ENCODE measurements around the gene ENTREP3. TPM values are rescaled to one million over a fixed set of nuclear protein-coding genes. Genes with fewer than 3 reads are reported as not detected.
"Not testable (repeated sequence)": the region's sequence is repeated elsewhere in the genome, so short reads cannot be mapped to it uniquely, and the experiment has no call there.

Gene ENTREP3
- total RNA-seq, 1 donor from 2014 or later: 6.9 TPM

DNA sequence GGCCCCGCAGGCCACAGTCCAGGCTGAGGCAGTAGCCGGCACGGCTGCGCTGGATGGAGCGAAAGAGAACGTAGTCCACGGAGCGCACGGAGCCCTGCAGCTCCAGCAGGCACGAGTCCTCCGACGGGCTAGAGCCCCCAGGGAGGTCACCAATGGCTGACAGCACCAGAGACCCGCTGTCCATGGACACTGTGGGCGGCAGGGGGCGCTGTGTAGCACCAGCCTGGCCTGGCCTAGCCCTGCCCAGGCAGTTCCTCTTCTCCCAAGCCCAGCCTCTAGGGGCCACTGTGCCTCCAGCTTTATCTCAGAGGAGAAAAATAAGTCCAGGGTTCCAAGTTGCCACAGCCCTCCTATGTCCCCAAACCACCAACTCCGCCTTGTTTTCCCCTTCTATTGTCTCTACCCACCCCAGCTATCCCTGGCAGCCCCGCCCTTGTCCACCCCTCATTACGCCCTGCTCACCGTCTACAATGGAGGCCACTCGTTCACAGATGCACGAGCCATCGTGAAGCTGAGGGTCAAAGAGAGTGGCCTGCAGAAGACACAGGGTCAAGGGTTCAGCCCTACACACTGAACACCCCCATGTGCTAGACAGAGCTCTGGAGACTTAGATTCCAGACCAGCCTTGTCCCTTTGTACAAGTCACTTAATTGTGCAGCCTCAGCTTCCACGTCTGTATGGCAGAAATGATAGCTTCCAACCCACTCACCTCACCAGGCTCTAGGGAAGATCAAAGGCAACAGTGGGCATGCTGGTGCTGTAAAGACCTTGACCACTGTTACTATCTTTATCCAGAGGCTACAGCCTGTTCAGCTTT, 4.4 kb downstream of the ENTREP3 start:
- peak; percentile 97 for DNase-seq

GRCh38 chr1:155250246-155250632, 5.0 kb downstream of the ENTREP3 start:
- DNase-seq: no peak

- no peak for DNase-seq
These were observed 7.4 kb downstream of the ENTREP3 start for GRCh38 chr1:155247667-155248553.

DNA sequence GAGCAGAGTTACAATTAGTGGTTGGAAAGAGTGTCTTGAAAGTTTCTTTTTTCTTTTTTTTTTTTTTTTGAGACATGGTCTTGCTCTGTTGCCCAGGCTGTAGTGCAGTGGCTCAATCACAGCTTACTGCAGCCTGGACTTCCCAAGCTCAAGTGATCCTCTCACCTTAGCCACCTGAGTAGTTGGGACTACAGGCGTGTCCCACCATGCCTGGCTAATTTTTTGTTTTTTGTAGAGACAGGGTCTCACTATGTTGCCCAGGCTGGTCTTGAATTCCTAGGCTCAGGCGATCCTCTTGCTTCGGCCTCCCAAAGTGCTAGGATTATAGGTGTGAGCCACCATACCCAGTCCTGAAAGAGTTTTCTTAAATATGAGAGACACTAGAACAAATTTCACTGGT, 8.5 kb downstream of the ENTREP3 start:
- not testable (repeated sequence) for DNase-seq

GRCh38 chr1:155245163-155245524, 10.1 kb downstream of the ENTREP3 start:
- DNase-seq: no peak

- DNase-seq: peak; percentile 100
These were observed 10.7 kb downstream of the ENTREP3 start for GRCh38 chr1:155244368-155245162.

DNA sequence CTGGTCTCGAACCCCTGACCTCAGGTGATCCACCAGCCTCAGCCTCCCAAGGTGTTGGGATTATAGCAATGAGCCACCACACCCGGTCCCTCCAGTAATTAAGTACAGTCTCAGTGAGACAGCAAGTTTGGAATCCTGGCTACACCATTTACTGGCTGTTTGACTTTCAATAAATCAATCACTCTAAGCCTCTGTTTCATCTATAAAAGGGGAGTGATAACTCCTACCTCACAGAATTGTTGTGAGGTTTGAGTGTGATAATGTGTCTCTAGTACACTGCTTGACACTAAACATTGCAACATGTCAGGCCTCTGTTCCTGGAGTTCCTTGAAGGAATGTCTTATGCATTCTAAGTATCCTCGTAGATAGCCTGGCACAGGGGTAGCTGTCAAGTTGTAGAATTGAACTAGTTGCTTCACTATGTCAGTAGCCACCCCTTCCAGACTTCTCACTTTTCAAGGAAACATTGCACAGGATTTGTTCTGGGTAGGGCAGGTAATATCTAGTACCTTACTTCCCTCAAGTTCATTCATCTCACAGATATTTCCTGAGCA, 12.4 kb downstream of the ENTREP3 start:
- no peak for DNase-seq

DNA sequence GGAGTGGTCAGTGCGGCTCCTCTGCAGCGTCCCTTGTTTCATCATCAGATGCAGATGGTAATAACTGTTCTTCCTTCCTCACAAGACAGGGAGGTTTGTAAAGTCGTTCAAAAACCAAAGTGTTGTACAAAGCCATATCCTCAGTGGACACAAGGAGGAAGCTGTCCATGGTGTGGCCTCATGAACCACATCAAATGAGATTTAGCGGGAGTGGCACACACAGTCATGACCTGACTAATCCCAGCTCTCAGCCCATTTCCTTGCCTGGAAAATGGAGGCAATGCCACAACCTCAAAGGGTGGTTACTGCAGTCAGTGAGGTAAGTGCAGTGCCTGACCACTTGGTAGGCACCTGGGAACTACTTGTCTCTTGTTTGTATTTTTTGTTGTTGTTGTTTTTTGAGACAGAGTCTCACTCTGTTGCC, 13.4 kb downstream of the ENTREP3 start:
- no peak for DNase-seq

DNA sequence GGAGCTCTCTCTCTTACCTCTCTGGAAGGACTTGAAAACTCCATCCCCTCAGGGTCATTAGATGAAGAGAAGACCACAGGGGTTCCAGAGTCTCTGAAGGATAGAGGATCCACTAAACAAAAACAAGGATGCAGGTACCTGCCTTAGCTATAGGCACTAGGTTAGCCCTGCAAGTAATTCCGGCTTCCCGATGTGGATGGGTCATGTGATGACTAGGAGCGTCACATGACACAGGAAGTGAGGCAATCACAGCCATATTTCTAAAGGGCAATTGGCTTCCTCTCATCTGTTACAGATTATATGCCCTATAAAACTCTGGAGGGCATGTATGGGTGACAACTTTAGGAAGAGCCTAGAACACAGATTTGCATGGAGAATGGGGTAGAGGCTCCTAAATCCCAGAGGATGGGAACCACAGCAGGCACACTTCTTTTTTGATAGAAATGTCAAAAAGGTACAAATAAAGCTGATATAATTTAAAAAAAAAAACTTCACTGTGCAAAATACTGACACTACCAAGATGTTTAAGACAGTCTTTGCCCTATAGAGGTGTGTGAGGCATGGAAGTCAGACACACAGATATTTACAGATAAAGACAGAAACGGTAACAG, 14.1 kb downstream of the ENTREP3 start:
- peak; percentile 90 for DNase-seq

DNA sequence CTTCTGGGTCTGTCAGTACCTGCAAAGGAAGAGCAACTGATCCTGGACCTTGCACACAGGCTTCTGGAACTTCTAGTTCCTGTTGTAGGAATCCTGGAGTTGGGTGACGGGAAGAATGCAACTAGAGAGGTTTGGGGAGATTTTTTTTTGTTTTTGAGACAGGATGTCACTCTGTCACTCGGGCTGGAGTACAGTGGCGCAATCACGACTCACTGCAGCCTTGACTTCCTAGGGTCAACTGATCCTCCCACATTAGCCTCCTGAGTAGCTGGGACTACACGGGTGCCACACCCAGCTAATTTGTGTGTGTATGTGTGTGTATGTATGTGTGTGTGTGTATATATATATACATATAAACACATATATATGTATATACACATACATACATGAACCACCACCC, 18.8 kb downstream of the ENTREP3 start:
- DNase-seq: no peak

DNA sequence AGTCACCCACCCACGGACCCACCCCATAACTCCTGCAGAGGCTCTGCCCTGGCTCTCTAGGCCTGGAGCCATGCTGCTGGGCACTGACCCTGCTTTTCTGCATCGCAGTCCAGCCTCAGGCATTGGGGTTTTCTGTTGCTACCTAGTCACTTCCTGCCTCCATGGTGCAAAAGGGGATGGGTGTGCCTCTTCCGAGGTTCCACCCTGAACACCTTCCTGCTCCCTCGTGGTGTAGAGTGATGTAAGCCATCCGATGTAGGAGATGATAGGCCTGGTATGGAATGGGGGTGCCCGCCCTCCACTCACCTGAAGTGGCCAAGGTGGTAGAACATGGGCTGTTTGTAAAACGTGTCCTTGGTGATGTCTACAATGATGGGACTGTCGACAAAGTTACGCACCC, 19.9 kb downstream of the ENTREP3 start:
- not testable (repeated sequence) for DNase-seq

GRCh38 chr1:155233502-155233901, 21.8 kb downstream of the ENTREP3 start:
- not testable (repeated sequence) for DNase-seq

DNA sequence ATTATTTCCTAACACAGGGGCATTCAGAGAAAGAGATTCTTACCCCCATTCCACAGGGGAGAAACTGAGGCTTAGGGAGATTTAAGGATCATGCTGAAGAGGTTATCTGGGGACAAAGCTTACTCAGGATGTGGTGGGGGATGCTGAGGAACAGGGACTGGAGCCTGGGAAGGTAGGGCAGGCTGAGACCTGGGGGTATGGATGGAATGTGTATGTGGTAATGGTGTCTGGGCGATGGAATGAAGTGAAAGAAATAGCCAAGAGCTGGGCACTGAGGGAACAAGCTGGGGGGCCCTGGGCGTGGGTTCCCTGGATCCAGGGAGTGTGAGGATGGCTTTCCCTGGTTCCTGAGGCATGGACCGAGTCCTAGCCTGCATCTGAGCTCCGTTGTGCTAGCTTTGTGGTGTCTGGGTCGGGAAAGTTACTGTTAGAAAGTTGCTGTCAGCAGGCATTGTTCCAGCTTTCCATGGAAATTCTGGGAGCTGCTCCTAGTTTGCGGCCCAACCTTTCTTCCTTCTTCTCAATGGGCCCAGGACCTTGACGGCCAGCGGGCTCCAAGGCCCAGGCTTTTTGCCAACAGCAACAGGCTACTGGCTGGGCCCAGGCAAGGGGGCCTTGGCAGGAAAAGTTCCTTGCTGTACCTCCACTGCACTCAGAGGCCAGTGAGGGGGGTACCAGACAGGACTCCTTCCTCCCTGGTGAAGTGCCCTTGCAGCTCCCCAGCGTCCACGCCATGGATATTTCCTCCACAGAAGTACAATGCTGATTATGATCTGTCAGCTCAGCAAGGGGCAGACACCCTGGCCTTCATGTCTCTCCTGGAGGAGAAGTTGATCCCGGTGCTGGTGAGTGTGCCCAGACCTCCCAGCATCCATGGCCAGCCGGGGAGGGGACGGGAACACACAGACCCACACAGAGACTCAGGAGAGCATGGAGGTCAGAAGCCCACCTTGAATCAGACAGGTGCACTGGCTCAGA, 23.0 kb downstream of the ENTREP3 start:
- DNase-seq: peak; percentile 83

GRCh38 chr1:155231302-155231701, 24.0 kb downstream of the ENTREP3 start:
- DNase-seq: not testable (repeated sequence)

DNA sequence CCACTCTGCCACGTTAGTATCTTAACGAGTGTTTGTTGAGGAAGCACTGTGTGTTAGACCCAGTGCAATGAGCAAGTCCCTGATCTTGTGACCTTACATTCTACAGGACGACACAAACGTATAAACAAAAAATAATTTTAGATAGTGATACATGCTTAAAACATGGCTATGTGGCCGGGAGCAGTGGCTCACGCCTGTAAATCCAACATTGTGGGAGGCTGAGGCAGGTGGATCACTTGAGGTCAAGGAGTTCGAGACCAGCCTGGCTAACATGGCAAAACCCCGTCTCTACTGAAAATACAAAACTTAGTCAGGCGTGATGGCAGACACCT, 27.2 kb downstream of the ENTREP3 start:
- no peak for DNase-seq

- DNase-seq: peak; percentile 100
These were observed 27.8 kb downstream of the ENTREP3 start for GRCh38 chr1:155227261-155228095.

GRCh38 chr1:155226910-155227260, 28.4 kb downstream of the ENTREP3 start:
- peak; percentile 71 for DNase-seq

GRCh38 chr1:155226188-155226909, 28.9 kb downstream of the ENTREP3 start:
- DNase-seq: peak; percentile 90

DNA sequence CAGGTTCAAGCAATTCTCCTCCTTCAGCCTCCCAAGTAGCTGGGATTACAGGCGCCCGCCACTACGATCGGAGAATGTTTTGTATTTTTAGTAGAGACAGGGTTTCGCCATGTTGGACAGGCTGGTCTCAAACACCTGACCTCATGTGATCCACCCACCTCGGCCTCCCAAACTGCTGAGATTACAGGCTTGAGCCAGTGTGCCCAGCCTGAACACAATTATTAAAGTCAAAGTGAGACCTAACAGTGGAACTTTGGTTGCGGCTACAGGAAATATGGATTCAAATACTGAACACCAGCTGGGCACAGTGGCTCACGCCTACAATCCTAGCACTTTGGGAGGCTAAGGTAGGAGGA, 29.9 kb downstream of the ENTREP3 start:
- not testable (repeated sequence) for DNase-seq

All from tongue (tissue), 2 donors.